KG1 (cell line): ENCODE measurements around the gene FBXL2.

Experiments used
- DNase-seq: peaks from one replicate; lab custom pipeline; 2025; lab: John Stamatoyannopoulos, UW

FBXL2 gene, protein sequence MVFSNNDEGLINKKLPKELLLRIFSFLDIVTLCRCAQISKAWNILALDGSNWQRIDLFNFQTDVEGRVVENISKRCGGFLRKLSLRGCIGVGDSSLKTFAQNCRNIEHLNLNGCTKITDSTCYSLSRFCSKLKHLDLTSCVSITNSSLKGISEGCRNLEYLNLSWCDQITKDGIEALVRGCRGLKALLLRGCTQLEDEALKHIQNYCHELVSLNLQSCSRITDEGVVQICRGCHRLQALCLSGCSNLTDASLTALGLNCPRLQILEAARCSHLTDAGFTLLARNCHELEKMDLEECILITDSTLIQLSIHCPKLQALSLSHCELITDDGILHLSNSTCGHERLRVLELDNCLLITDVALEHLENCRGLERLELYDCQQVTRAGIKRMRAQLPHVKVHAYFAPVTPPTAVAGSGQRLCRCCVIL

DNA sequence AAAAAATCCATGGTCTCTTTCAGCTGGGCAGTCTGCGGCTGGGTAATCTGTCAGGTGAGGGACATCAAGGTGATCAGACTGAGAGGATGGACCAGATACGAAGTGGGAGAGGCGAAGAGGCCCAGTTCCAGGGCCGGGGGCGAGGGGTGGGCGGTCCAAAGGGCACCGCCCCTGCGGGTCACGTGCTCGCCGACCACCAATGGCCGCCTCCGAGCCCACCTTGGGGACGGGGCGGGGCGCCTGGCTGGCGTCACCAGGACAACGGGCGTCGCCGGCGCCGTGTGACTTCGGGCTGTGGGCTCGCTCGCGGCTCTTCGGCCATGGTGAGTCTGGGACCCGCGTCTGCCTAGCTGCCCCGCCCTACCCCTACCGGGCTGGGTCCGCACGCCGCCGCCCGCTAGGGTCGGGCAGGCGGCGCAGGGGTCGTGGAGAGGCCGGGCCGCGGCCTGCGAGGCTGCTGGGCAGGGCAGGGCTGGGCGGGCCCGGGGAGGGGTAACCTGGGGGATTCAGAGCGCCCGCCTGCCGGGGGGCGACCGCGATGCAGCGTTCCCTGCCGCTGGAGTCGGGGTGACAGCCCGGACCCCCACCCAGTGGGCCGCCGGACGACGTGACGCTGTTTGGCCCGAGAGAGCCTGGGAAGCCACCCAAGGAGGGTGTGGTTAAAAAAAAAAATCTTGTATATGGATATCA, at the start of gene FBXL2:
Gene FBXL2 (plus strand): TSS at position 250 of the 690 bp plus-strand sequence. CDS start 71 bp downstream, at position 321.
- DNase-seq, result peak; percentile 17

DNA sequence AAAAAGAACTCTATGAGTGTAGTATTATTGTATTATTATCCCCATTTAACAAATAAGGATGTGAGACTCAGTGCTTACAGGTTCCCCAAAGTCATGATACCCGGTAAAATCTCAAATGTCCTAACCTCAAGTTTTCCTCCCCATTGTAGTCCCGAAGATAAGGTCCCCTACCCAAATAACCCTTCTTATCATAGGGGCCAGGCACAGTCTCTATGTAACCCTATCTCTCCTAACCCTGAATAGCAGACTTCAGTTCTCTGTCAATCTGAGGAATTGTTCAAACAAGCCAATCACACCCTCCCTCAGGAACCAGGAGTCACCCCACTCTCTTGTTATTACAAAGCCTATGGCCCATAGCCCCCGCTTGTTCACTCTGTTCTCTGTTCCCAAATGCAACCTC, 48.2 kb upstream of the FBXL2 start:
- no peak for DNase-seq

DNA sequence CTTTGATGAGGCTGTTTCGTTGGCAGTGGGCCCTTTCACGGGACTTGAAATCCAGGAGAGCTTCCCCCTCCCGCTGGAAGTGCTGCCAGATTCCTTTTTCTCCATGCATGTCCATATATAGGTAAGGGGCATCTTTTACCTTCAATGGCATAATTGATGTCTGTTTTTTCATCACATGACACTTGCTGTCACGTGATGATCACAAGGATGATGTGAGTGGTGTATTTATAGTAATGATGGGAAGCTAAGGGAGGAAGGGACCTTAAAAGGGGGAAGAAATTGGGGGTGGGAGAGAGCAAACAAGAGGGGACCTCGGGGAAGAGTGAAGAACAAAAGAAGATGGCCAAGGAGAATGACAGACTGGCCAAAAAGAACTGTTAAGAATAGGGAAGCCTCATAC, 47.3 kb upstream of the FBXL2 start:
- no peak for DNase-seq

DNA sequence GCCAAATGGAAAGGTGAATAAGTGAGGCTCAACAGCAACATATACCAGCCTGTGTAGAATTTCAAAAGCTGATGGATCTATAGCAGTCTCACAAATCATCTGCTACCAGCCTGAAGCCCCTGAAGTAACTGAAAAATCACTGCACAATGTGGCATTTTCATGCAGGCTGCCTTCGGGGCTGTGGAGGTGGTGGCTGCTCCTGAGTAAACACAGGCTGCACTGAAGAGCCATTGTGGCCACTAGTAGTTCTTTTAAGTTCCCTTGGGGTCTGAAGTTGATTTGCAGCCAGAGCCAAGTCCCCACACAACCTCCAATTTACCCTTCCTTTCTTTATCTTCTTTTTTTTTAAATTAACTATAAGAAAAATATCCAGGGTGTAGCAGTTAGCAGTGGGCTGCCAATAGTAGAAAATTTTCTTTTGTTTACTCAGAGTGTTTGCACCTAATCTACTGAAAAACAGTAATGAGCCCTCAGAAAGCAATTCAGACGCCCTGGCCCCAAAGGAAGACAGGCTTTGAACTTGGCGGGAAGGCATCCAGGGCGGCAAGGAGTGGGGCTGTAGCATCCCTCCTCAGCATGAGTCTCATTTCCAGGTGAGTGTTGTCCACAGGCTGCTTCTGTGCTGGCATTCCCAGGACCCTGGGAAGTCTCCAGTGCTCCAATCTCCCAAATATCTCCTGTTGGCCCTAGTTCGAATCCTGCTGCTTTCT, 45.3 kb upstream of the FBXL2 start:
- DNase-seq, result no peak

DNA sequence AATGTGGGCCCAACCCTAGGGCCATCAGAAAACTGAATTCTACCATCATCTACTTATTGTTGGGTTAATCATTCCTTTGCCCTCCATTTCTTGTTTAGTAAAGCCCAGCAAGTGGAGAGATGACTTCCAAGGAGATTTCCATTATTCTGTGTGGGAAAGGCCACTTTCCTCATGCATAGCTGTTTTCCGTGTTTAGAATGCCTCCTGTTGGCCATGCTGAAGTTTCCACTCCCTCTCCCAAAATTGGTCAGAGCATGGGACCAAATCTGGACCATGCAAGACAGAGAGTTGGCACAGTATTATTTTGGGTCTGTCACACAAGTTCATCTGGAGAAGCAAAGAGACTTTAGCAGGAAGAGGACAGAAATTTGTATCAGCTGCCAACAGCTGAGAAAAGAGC, 43.4 kb upstream of the FBXL2 start:
- no peak for DNase-seq

DNA sequence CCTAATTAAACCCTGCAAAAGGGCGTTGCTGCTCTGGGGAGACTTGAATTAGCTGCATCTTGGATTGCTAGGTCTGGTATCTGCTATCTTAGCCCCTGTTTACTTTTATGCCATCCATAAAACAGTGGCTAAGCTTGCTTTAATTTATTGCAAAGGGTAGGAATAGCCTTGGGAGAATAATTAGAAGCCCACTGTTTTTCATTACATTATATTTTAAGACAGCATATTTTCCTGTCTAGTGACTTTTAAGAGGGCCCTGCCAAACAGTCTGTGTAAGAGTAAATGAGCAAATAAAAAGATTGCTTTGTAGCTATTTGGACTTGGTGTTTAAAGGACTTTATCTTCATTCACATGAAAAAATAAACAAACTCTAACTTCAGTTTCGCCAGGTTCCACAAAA, 41.2 kb upstream of the FBXL2 start:
- DNase-seq, result no peak

DNA sequence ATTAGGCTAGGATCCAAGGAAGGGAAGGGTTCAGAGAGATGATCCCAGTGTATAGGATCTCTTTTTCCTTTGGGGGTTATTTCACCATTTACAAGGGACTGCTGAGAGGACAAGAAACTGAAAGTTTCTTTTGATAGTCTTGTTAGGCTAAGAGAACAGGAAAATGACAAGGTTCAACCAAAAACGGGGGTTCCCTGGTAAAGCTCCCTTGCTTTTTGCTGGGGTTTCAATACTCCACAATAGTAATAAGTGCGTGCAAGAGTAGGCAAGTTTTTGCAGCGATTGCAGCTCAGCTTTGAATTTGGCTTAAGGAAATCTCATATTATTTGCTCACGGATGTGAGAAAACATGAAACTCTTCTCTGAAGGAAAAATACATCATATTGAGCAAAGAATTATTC, 39.8 kb upstream of the FBXL2 start:
- no peak for DNase-seq

DNA sequence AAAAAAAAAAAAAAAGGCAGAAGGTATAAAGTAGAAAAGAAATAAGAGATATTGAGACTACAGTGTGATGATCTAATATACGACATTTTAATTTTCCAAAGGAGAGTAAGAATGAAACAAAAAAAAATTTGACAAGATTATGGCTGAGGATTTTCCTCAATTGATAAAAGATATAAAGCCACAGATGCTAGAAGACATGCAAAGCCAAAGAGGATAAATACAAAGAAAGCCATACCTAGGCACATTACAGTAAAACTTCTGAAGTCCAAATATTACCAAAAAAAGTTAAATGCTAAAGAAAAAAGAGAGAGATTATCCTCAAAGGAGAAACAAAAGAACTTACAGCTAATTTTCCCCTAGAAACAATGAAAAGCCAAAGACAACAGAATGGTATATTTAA, 38.3 kb upstream of the FBXL2 start:
- DNase-seq, result no peak

DNA sequence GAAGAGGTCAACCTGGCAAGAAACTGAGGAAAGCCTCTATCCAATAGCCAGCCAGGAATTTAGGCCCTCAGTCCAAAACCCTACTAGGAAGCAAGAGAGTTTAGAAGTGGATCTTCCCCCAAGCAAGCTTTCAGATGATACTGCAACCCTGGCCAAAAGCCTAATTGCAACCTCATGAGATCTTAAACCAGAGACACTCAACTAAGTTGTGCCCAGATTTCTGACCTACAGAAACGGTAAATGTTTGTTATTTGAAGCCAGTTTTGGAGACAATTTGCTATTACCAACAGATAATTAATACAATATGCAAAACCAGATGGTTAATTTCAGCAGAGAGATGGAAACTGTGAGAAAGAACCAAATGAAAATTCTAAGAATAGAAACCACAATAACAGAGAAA, 37.0 kb upstream of the FBXL2 start:
- DNase-seq, result no peak

DNA sequence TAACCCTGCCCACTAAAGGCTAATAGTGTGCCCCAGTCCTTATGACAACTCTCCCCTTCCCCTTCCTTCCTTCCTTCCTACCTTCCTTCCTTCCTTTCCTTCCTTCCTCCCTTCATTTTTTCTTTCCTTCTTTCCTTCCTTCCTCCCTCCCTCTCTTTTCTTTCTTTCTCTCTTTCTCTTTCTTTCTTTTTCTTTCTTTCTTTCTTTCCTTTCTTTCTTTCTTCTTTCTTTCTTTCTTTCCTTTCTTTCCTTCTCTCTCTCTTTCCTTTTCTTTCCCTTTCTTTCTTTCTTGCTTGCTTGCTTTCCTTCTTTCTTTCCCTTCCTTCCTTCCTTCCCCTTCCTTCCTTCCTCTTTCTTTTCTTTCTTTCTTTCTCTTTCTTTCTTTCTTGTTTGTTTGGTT, 30.5 kb upstream of the FBXL2 start:
- no peak for DNase-seq

DNA sequence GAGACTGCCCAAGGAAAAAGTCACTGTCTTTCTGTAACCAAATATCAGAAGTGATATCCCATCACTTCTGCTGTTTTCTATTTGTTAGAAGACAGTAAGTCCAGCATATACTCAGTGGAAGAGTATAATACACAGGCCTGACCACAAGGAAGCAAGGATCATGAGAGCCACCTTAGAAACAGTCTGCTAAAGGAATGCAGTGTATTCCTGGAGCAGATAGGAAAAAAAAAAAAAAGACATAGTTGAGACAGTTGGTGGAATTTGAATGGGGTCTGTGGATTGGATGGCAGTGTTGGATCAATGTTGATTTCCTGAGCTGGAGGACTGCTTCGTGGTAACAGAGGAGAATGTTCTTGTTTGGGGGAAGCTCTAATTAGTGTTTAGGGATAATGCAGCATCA, 26.5 kb upstream of the FBXL2 start:
- DNase-seq, result no peak

DNA sequence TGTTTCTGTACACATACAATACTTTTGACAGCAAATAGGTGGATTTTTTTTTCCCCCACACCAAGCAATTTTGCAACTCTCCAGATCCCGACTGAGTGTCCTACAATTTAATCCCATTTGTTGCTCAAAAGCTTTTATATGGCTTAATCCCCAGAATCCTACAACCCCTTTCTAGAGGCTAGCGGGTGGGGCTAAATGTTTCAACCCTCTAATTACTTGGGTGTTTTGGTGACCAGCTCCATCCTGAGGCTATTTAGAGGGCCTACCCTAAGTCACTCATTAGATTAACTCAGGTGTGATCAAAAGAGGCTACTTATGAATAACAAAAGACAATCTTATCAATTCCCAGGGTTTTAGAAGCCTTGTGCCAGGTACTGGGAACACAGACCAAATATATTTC, 21.0 kb upstream of the FBXL2 start:
- no peak for DNase-seq

DNA sequence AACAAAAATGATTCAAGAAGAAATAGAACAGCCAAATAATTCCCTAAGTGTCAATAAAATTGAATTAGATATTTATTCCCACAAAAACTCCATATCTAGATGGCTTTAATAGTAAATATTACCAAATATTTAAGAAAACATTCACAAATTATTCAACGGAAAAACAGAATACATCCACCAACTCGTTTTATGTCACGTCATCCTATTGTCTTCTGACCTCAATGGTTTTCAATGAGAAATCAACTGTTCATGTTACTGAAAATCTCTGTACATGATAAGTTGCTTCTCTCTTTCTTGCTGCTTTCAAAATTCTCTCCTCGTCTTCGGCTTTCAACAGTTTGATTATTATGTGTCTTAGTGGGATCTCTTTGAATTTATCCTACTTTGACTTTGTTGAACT, 17.1 kb upstream of the FBXL2 start:
- DNase-seq, result no peak

DNA sequence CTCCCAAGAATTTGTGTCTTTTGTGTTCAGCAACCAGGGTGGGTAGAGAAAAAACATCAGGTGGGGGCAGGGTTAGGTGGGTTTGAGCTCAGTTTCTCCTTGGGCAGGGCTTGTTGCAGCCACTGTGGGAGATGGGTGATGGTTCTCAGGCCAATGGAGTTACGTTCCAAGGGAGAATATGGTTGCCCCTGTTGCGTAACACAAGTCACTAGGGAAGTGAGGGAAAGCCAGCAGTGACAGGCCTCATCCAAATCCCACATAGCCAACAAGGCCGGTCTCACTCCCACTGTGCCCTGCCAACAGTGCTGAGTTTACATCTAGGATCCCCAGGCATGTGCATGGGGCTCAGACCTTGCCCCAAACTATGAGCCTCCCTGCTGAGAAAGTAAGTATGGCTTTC, 7.9 kb upstream of the FBXL2 start:
- no peak for DNase-seq

DNA sequence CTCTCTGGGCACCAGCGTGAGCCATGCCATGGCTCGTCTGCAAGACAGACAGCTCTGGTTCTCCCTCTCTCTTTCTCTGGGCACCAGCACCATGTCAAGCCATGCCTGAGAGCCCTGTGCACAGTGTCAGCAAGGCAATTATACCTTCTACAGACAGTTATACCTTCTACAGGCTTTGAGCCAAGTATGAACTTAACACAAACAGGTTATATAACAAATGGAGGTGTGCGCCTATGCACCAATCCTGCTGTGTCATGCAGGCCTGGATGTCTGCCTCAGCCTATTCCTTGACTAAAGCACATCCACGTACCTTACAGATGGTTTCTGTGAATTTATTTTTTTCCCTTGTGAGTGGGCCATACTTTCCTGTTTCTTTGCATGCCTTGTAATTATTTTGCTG, 5.9 kb upstream of the FBXL2 start:
- no peak for DNase-seq

DNA sequence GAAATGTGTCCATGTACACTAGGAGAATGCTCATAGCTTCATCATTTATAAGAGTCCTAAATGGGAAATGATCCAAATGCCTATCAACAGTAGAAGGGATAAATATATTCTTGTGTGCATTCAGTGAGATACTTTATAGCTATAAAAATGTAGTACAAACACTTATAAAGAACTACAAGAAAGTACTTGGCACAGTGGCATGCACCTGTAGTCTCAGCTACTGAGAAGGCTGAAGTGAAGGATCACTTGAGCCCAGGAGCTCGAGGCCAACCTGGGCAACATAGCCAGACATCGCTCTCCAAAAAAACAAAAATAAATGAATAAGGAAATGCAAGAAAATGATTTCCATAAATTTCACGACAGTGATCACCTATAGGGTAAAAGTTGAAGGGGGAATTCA, 3.6 kb upstream of the FBXL2 start:
- DNase-seq, result no peak

DNA sequence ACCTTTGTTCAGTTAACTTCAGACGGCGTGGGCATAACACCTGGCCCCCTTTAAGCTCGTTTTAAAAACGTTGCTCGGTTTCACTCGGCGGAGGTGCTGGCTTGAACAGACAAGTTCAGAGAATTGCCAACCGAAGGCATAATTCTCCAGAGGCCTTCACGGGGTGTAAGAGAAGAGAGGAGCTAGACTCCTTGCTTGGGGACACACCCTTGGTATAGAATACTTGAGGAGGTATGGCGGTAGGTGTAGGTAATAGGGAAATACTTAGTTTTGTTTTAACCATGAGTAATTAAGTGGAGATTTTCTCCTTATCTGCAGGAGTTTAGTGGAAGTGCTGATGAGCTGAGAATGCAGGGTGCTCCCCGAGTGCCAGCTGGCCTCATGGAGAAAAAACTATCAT, 921 bp downstream of the FBXL2 start:
- DNase-seq, result no peak

DNA sequence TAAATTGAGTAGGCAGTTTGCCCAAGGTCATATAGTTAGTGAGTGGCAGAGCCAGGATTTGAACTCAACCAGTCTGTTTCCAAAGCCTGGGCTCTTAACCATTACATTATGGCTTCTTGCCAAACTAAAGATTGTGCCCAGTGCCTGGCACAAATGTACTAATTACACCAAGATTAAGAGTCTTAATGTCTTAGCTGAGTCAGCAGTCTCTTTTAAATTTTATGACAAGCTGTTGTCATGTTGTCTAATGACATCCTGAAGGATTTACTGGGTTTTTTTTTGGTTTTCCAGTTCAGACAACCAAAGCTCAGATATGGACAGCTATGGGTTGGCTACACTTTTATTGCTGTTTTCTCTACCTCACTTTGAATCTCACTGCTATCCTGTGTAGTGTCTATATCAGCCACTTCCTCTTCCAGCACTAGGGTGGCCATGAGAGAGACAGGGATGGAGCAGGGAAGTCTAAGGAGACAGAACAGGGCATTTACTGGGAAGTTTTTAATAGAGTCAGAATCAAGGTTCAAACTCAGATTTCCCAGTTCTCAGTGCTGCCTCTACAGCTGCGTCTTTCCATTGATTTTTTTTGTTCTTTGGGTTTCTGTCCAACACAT, 10.5 kb downstream of the FBXL2 start:
- no peak for DNase-seq

DNA sequence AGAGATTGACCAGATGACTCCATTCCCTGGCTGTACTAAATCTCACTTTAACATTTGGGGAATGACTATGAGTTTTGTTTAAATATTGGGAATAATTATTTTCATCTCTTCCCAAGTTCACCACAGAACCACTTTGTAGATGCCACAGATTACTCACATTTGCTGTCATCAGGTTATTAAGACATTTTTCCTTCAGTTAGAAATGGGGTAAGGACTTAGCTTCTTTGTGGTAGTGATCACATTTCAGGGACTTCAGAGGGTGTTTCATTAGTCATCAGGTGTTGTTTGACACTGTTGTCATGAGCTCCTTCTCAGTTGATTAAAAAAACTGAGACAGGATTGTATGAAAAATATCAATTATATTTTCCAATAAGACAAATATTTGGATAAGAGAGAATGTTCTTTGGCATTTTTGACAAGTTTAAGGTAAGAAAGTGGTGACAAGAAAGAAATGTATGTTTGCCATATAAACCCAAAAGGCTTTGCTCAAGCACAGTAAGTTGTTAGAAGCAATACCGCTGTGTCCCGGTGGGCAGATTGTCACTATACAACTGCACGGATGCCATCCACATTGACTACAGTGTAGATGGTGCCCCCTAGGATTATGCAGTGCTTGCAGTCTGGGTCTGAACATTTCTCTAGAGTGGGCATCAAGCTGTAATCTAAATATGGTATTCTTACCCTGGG, 22.3 kb downstream of the FBXL2 start:
- no peak for DNase-seq

DNA sequence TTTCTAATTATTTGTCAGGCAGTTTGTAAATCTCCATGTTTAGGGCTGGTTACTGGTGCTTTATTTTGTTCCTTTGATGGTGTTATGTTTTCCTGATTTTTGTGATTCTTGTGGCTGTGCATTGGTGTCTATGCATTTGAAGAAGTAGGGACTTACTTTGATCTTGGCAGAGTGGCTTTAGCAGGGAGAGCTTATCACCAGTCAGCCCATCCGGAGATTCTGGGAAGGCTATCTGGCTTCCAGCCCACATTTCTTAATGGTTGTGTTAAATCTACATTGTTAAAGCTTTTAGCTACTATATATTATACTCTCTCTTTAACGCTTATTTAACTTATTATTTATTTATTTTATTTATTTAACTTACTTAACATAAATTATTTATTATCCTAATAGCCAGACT, 35.1 kb downstream of the FBXL2 start:
- no peak for DNase-seq

DNA sequence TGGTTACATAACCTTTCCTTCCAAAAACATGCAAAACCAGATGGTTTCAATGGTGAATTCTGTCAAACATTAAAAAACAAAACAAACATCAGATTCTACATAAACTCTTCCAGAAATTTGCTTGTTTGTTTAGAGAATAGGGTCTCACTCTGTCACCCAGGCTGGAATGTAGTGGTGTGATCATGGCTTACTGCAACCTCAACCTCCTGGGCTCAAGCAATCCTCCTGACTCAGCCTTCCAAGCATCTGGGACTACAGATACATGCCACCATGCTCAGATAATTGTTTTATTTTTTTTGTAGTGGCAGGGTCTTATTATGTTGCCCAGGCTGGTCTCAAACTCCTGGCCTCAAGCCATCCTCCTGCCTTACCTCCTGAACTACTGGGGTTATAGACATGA, 36.1 kb downstream of the FBXL2 start:
- no peak for DNase-seq

DNA sequence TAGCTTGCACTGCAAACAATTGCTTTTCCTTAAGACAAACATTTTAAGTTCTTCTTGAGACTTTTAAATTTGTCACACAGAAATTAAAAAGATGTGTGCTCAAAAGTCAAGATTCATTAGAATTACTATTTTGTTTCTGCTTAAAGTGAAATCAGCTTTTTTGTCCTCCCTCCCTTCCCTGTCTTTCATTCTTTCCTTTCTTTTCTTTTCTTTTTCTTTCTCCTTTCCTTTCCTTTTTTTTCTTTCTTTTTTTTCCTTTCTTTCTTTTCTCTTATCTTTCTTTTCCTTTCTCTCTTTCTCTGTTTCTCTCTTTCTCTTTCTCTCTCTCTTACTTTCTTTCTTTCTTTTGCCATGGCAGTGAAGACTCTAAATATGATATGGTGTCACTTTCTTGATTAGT, 37.8 kb downstream of the FBXL2 start:
- DNase-seq, result no peak
